Activated CD4-positive, alpha-beta T cell treated with anti-CD3 and anti-CD28 coated beads for 1 hour (primary cell): ENCODE results near the gene PLK2.

ENCODE experiments used
- DNase-seq: peaks from one replicate; pipeline ENCODE4 v3.0.0-alpha.2; 2020

Gene PLK2

GRCh38 chr5:58447226-58447625, 12.7 kb downstream of the PLK2 start:
- no peak for DNase-seq

GRCh38 chr5:58446024-58446423, 13.9 kb downstream of the PLK2 start:
- no peak for DNase-seq

- DNase-seq: no peak
Observed at GRCh38 chr5:58444805-58445204, 15.1 kb downstream of the PLK2 start.

- DNase-seq: no peak
Observed at GRCh38 chr5:58440901-58441460, 18.9 kb downstream of the PLK2 start.

GRCh38 chr5:58439094-58439644, 20.7 kb downstream of the PLK2 start:
- no peak for DNase-seq

- DNase-seq: no peak
Observed at GRCh38 chr5:58437661-58438060, 22.2 kb downstream of the PLK2 start.

GRCh38 chr5:58431832-58432231, 28.1 kb downstream of the PLK2 start:
- DNase-seq: no peak

GRCh38 chr5:58412932-58413331, 47.0 kb downstream of the PLK2 start:
- no peak for DNase-seq

GRCh38 chr5:58412081-58412480, 47.8 kb downstream of the PLK2 start:
- DNase-seq: no peak

GRCh38 chr5:58411372-58411771, 48.5 kb downstream of the PLK2 start:
- no peak for DNase-seq

- DNase-seq: no peak
Observed at GRCh38 chr5:58410441-58410840, 49.4 kb downstream of the PLK2 start.

- no peak for DNase-seq
Observed at GRCh38 chr5:58407042-58407719, 52.7 kb downstream of the PLK2 start.

- DNase-seq: no peak
Observed at GRCh38 chr5:58406394-58406793, 53.5 kb downstream of the PLK2 start.

- no peak for DNase-seq
Observed at GRCh38 chr5:58405175-58405574, 54.7 kb downstream of the PLK2 start.

- no peak for DNase-seq
Observed at GRCh38 chr5:58404734-58405133, 55.2 kb downstream of the PLK2 start.
